Astrocyte (in vitro differentiated cells and primary cell): ENCODE measurements around the gene SREK1IP1. TPM values are rescaled to one million over a fixed set of nuclear protein-coding genes. Genes with fewer than 3 reads are reported as not detected.
A peak's percentile ranks its signal among the peaks of the same experiment; 100 is the strongest.

Experiments
- DNase-seq: peaks from one replicate; pipeline ENCODE4 v3.0.0-alpha.2; 2010; ENCODE audit warnings: low read depth
- FAIRE-seq: peaks from 2 replicates; lab custom pipeline; 2011; peaks lifted over from hg19 to GRCh38; lab: Jason Lieb, UNC
- H2AFZ ChIP-seq: 2 replicates; pipeline ENCODE4 v1.6.0; 2012; ENCODE audit warnings: low read depth, low read length, inconsistent platforms
- H3K27ac ChIP-seq: 2 replicates; pipeline ENCODE4 v1.5.1; 2011; ENCODE audit warnings: low read depth, low read length, inconsistent platforms
- H3K27me3 ChIP-seq: 2 replicates; pipeline ENCODE4 v1.6.0; 2011; ENCODE audit warnings: low read length, inconsistent platforms; ENCODE audit not compliant: insufficient read depth
- H3K36me3 ChIP-seq: 2 replicates; pipeline ENCODE4 v1.5.1; 2011; ENCODE audit warnings: low read length, inconsistent platforms; ENCODE audit not compliant: insufficient read depth
- H3K4me1 ChIP-seq: 2 replicates; pipeline ENCODE4 v1.5.1; 2011; ENCODE audit warnings: low read length, inconsistent platforms; ENCODE audit not compliant: insufficient read depth
- H3K4me2 ChIP-seq: 2 replicates; pipeline ENCODE4 v1.6.0; 2012; ENCODE audit warnings: low read length, inconsistent platforms
- H3K4me3 ChIP-seq: 2 replicates; pipeline ENCODE4 v1.5.1; 2011; ENCODE audit warnings: low read depth, mild to moderate bottlenecking, low read length, inconsistent platforms; ENCODE audit not compliant: insufficient read depth
- H3K79me2 ChIP-seq: 2 replicates; pipeline ENCODE4 v1.6.0; 2012; ENCODE audit warnings: mild to moderate bottlenecking, low read length, inconsistent platforms; ENCODE audit not compliant: insufficient read depth
- H3K9ac ChIP-seq: 2 replicates; pipeline ENCODE4 v1.6.0; 2012; ENCODE audit warnings: mild to moderate bottlenecking, low read length, inconsistent platforms
- H3K9me3 ChIP-seq: 2 replicates; pipeline ENCODE4 v1.5.1; 2012; ENCODE audit warnings: low read depth, mild to moderate bottlenecking, low read length, inconsistent platforms; ENCODE audit not compliant: insufficient read depth
- H4K20me1 ChIP-seq: 2 replicates; pipeline ENCODE4 v1.6.0; 2012; ENCODE audit warnings: low read length, inconsistent platforms; ENCODE audit not compliant: insufficient read depth
- H3K27ac Mint-ChIP-seq: one replicate; pipeline ENCODE4 v1.8.0; 2021; ENCODE audit warnings: mild to moderate bottlenecking, mixed read lengths; ENCODE audit not compliant: unreplicated experiment
- H3K27me3 Mint-ChIP-seq: one replicate; pipeline ENCODE4 v1.8.0; 2021; ENCODE audit warnings: low read depth, mixed read lengths; ENCODE audit not compliant: unreplicated experiment
- H3K36me3 Mint-ChIP-seq: one replicate; pipeline ENCODE4 v1.8.0; 2021; ENCODE audit warnings: low read depth, mixed read lengths; ENCODE audit not compliant: unreplicated experiment
- H3K4me1 Mint-ChIP-seq: one replicate; pipeline ENCODE4 v1.8.0; 2021; ENCODE audit warnings: low read depth, mixed read lengths; ENCODE audit not compliant: unreplicated experiment
- H3K4me3 Mint-ChIP-seq: one replicate; pipeline ENCODE4 v1.8.0; 2021; ENCODE audit warnings: mild to moderate bottlenecking, moderate library complexity, mixed read lengths; ENCODE audit not compliant: unreplicated experiment
- H3K9me3 Mint-ChIP-seq: one replicate; pipeline ENCODE4 v1.8.0; 2021; ENCODE audit warnings: mild to moderate bottlenecking, mixed read lengths; ENCODE audit not compliant: unreplicated experiment
- CTCF ChIP-seq: IDR thresholded peaks from 2 replicates; pipeline ENCODE4 v1.5.1; 2011; ENCODE audit warnings: low read depth, mild to moderate bottlenecking, inconsistent platforms, low read length, moderate library complexity; ENCODE audit not compliant: insufficient read depth
- EZH2 ChIP-seq: IDR thresholded peaks from 2 replicates; pipeline ENCODE4 v1.6.1; 2012; ENCODE audit warnings: mild to moderate bottlenecking, low read length, inconsistent platforms; ENCODE audit not compliant: insufficient read depth
- total RNA-seq: library from RNA; stranded (reverse); gene quantifications from 2 replicates; pipeline ENCODE4 v1.2.1, GENCODE V29; 2021

The SREK1IP1 gene
- total RNA-seq, 1 donor from 2014 or later, result 27.3 TPM

DNA sequence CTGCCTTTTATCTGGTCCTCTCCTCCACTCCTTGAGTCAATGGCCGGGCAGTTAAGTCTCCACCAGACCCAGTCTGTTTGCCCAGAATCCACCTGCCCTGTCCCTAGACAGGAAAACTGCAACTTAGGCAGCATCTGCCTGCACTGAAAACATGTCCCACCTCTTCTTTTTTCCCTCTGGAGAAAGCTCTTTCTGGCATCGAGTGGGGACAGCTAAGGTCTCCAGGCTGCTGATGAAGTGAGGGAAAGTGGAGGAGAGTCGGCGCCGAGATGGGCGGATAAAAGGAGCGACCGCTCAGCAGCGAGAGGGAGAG, 78.4 kb downstream of the SREK1IP1 start:
- no peaks in the 10 kb centered on the region for H3K36me3 Mint-ChIP-seq
- Histone ChIP-seq H3K9ac (no peak overlapping the region), H3K9me3 (no peaks in the 10 kb centered on the region), H3K36me3 (no peaks in the 10 kb centered on the region), H3K4me3 (peak overlapping the region; percentile 50), H3K79me2 (no peaks in the 10 kb centered on the region), H3K27me3 (peaks cover 44% of the 10 kb centered on the region), H3K4me1 (peaks cover 7% of the 10 kb centered on the region), H3K27ac (no peak overlapping the region), H4K20me1 (no peaks in the 10 kb centered on the region), H3K4me2 (peak overlapping the region; percentile 88), H2AFZ (peak overlapping the region; percentile 68)
- peaks cover 14% of the 10 kb centered on the region for H3K4me1 Mint-ChIP-seq
- no peak for DNase-seq
- no peaks in the 10 kb centered on the region for H3K9me3 Mint-ChIP-seq
- no peak for FAIRE-seq
- no peak overlapping the region for H3K27ac Mint-ChIP-seq
- TF ChIP-seq CTCF (no peak), EZH2 (no peak)
- H3K4me3 Mint-ChIP-seq, result peak overlapping the region; percentile 85
- H3K27me3 Mint-ChIP-seq, result peaks cover 42% of the 10 kb centered on the region

DNA sequence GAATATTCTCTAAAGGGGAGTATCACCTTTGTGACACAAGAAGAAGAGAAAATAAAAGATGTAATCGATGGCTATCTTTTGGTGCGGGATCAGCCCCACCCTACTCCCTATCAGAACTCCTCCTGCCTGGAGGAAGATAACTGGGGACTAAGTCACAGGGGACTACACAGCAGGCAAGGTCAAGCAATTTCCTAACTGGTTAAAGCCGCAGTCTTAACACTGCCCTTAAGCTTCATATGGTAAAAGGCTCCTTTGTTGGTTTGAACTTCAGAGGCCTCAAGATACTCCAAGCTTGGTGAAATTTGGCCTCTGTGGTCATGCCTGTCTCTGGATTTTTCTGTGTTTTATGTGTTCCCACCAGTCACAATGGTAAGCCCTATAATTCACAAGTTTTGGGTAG, 79.5 kb downstream of the SREK1IP1 start:
- H3K4me3 ChIP-seq, result no peak overlapping the region
- H4K20me1 ChIP-seq, result no peaks in the 10 kb centered on the region
- H3K27me3 ChIP-seq, result peaks cover 44% of the 10 kb centered on the region
- Mint-ChIP-seq H3K27ac (no peak overlapping the region), H3K27me3 (peaks cover 44% of the 10 kb centered on the region), H3K4me3 (no peak overlapping the region), H3K4me1 (peaks cover 13% of the 10 kb centered on the region), H3K9me3 (no peaks in the 10 kb centered on the region), H3K36me3 (no peaks in the 10 kb centered on the region)
- no peak overlapping the region for H3K27ac ChIP-seq
- H3K9ac ChIP-seq, result no peak overlapping the region
- no peaks in the 10 kb centered on the region for H3K9me3 ChIP-seq
- H3K4me1 ChIP-seq, result peaks cover 7% of the 10 kb centered on the region
- no peaks in the 10 kb centered on the region for H3K36me3 ChIP-seq
- FAIRE-seq (no peak), DNase-seq (no peak)
- H3K79me2 ChIP-seq, result no peaks in the 10 kb centered on the region
- no peak overlapping the region for H2AFZ ChIP-seq
- no peak overlapping the region for H3K4me2 ChIP-seq
- TF ChIP-seq EZH2, result no peak
- TF ChIP-seq CTCF, result no peak

- Mint-ChIP-seq H3K27me3 (peaks cover 45% of the 10 kb centered on the region), H3K4me1 (peaks cover 8% of the 10 kb centered on the region), H3K4me3 (no peak overlapping the region), H3K36me3 (no peaks in the 10 kb centered on the region), H3K27ac (no peak overlapping the region), H3K9me3 (no peaks in the 10 kb centered on the region)
- Histone ChIP-seq H3K4me3 (no peak overlapping the region), H3K27ac (no peak overlapping the region), H3K36me3 (no peaks in the 10 kb centered on the region), H3K79me2 (no peaks in the 10 kb centered on the region), H2AFZ (no peak overlapping the region), H3K9me3 (no peaks in the 10 kb centered on the region), H3K4me2 (no peak overlapping the region), H4K20me1 (no peaks in the 10 kb centered on the region), H3K9ac (no peak overlapping the region), H3K27me3 (peaks cover 46% of the 10 kb centered on the region), H3K4me1 (peaks cover 7% of the 10 kb centered on the region)
- DNase-seq, result no peak
- FAIRE-seq, result no peak
- TF ChIP-seq EZH2, result no peak
- TF ChIP-seq CTCF, result no peak
Measured at GRCh38 chr5:64688391-64688790, 80.1 kb downstream of the SREK1IP1 start.
